Psoas muscle (tissue), 8 donors: ENCODE results near the gene PCGF2. TPM values are rescaled to one million over a fixed set of nuclear protein-coding genes. Genes with fewer than 3 reads are reported as not detected.

Source experiments
- ATAC-seq, 4 donors: fragments of 200-7000 bp; cut with Tn5 transposase; one replicate each; pipeline ENCODE4 v1.9.1; 2020; ENCODE audit warnings: moderate library complexity in 3 of 4, mild to moderate bottlenecking in 2 of 4
- DNase-seq, 2 donors: peaks; one replicate each; pipeline ENCODE4 v3.0.0-alpha.2; 2020
- H3K27ac ChIP-seq: fragments of 200-600 bp; one replicate; pipeline ENCODE4 v1.8.0; 2022
- H3K27me3 ChIP-seq, 3 donors: fragments of 200-600 bp in 1 of 3; one replicate each; pipeline versions ENCODE4 v1.6.1 to v1.8.0; 2013 to 2022; ENCODE audit warnings: low read length in 2 of 3, mild to moderate bottlenecking in 2 of 3, moderate library complexity in 1 of 3; ENCODE audit not compliant: insufficient read depth in 3 of 3
- H3K36me3 ChIP-seq, 2 donors: fragments of 200-600 bp in 1 of 2; one replicate each; pipeline versions ENCODE4 v1.6.1 to v1.8.0; 2013 to 2022; ENCODE audit warnings: low read depth in 1 of 2, mild to moderate bottlenecking in 1 of 2, moderate library complexity in 1 of 2; ENCODE audit not compliant: insufficient read depth in 1 of 2
- H3K4me1 ChIP-seq: fragments of 200-600 bp; one replicate; pipeline ENCODE4 v1.8.0; 2022
- H3K4me3 ChIP-seq: fragments of 200-600 bp; one replicate; pipeline ENCODE4 v1.8.0; 2022; ENCODE audit warnings: mild to moderate bottlenecking
- H3K9me3 ChIP-seq: fragments of 200-600 bp; one replicate; pipeline ENCODE4 v1.8.0; 2022
- WGBS, 3 donors: extraction: QIAGEN DNeasy Blood & Tissue Kit; methylation state at CpG; one replicate each; pipeline versions ENCODE4 v1.1.6 to v1.1.7; 2013; 5-methylcytosine and 5-hydroxymethylcytosine counted together
- intact Hi-C, 2 donors: fragments of 100-400 bp; cut with DNase I; formaldehyde crosslinking; loops; one replicate each; pipeline versions ENCODE4 v1.11.0 to v1.14.2; 2022
- polyA plus RNA-seq, 3 donors: library from polyadenylated mRNA; stranded (reverse); fragments of 200-250 nt; gene quantifications; one replicate each; pipeline ENCODE4 v1.2.3, GENCODE V29; 2013
- total RNA-seq, 4 donors: library from RNA; stranded (reverse); fragmentation: NEBNext Ultra II Directional in 2 of 4; extraction: Animal tissue kit (Norgen Biotek cat#: 25700) in 2 of 4; gene quantifications; one replicate each; pipeline versions ENCODE4 v1.2.1 to v1.2.4, GENCODE V29; 2021 to 2023
- TF ChIP-seq, protein P1 (sequence below): fragments of 200-600 bp; IDR thresholded peaks from one replicate; pipeline ENCODE4 v1.8.0; 2022; ENCODE audit warnings: antibody characterized with exemption
- donor health status: healthy with polysubstance abuse.
- donor health status: DM: no; HTN: no; CAD: no; lungs with moderate emphysema.
- donor health status: Bipolar disorder and iron deficiency.
- donor health status: healthy.
- donor health status: DM: yes; HTN: yes; CAD: no.
- donor health status: DM: no; HTN: no; CAD: no.
- donor health status: DM: no; HTN: no; CAD: no.
- donor health status: DM: yes; HTN: yes; CAD: no.

The PCGF2 gene
- total and polyA plus RNA-seq, 7 donors = 3.3 to 10.8 (median 7.1) TPM

DNA sequence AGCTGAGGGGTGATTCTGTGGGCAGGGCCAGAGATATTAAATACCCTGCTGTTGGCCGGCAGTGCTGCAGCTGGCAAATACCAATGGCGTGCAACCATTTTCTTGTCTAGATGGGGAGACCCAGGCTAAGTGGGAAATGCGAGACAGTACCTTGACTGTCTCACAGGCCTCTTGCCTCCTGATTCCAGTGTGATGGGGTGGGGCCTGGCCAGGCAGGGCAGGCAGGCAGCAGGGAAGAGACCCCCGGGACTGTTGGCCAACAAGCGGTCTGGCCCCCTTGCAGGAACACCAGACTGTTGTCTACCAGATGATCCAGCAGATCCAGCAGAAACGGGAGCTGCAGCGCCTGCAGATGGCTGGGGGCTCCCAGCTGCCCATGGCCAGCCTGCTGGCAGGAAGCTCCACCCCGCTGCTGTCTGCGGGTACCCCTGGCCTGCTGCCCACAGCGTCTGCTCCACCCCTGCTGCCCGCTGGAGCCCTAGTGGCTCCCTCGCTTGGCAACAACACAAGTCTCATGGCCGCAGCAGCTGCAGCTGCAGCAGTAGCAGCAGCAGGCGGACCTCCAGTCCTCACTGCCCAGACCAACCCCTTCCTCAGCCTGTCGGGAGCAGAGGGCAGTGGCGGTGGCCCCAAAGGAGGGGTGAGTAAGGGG is 23.7 kb downstream of the PCGF2 start:
- H3K9me3 ChIP-seq = no peaks in the 10 kb centered on the region
- 40 to 54% (median 46%) methylated on average over 15 to 16 of the region's 16 CpGs for WGBS, 3 donors
- H3K36me3 ChIP-seq = peaks cover 7 to 56% of the 10 kb centered on the region in 2 donors
- H3K4me3 ChIP-seq = no peak overlapping the region
- DNase-seq (peak; percentile 50 to 79), ATAC-seq (peak in 1 of 4 donors; percentile 1)
- no peak overlapping the region for H3K27ac ChIP-seq
- TF ChIP-seq, protein P1, sequence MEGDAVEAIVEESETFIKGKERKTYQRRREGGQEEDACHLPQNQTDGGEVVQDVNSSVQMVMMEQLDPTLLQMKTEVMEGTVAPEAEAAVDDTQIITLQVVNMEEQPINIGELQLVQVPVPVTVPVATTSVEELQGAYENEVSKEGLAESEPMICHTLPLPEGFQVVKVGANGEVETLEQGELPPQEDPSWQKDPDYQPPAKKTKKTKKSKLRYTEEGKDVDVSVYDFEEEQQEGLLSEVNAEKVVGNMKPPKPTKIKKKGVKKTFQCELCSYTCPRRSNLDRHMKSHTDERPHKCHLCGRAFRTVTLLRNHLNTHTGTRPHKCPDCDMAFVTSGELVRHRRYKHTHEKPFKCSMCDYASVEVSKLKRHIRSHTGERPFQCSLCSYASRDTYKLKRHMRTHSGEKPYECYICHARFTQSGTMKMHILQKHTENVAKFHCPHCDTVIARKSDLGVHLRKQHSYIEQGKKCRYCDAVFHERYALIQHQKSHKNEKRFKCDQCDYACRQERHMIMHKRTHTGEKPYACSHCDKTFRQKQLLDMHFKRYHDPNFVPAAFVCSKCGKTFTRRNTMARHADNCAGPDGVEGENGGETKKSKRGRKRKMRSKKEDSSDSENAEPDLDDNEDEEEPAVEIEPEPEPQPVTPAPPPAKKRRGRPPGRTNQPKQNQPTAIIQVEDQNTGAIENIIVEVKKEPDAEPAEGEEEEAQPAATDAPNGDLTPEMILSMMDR = no peak
- intact Hi-C loops = no loop called here
- no peaks in the 10 kb centered on the region for H3K27me3 ChIP-seq
- H3K4me1 ChIP-seq = peaks cover 3% of the 10 kb centered on the region

DNA sequence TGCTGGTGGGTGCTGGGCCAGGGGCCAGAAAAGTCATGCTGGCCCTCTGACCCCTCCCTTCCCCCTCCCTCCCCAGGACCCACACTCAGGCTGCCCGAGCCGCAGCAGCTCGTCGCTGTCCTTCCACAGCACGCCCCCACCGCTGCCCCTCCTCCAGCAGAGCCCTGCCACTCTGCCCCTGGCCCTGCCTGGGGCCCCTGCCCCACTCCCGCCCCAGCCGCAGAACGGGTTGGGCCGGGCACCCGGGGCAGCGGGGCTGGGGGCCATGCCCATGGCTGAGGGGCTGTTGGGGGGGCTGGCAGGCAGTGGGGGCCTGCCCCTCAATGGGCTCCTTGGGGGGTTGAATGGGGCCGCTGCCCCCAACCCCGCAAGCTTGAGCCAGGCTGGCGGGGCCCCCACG is 26.3 kb downstream of the PCGF2 start:
- Histone ChIP-seq H3K36me3 (peaks cover 7 to 83% of the 10 kb centered on the region in 2 donors), H3K4me1 (no peaks in the 10 kb centered on the region), H3K27ac (no peak overlapping the region), H3K4me3 (no peak overlapping the region), H3K9me3 (no peaks in the 10 kb centered on the region), H3K27me3 (no peaks in the 10 kb centered on the region)
- ATAC-seq (no peak), DNase-seq (no peak)
- intact Hi-C loops = no loop called here
- TF ChIP-seq, protein P1 = no peak
- WGBS, 3 donors = 89 to 97% (median 91%) methylated on average over 6 to 16 of the region's 16 CpGs

DNA sequence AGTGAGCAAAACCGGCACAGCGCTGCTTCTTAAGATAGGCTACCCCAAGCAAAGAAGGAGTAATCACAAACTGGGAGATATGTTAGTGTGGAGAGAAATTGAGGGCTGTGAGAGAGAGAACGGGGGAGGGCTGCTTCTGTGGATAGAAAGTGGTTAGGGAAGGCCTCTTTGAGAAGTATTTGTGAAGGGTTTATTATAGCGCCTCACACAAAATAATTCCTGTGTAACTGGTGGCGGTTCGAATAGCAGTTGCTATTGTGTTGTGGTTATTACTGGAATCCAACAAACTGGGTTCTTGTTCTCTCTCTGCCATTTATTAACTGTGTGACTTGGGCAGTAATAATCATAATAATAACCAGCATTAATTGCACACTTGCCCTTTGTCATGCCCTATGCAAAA is 27.2 kb downstream of the PCGF2 start:
- Histone ChIP-seq H3K36me3 (peaks cover 7 to 91% of the 10 kb centered on the region in 2 donors), H3K27ac (no peak overlapping the region)

DNA sequence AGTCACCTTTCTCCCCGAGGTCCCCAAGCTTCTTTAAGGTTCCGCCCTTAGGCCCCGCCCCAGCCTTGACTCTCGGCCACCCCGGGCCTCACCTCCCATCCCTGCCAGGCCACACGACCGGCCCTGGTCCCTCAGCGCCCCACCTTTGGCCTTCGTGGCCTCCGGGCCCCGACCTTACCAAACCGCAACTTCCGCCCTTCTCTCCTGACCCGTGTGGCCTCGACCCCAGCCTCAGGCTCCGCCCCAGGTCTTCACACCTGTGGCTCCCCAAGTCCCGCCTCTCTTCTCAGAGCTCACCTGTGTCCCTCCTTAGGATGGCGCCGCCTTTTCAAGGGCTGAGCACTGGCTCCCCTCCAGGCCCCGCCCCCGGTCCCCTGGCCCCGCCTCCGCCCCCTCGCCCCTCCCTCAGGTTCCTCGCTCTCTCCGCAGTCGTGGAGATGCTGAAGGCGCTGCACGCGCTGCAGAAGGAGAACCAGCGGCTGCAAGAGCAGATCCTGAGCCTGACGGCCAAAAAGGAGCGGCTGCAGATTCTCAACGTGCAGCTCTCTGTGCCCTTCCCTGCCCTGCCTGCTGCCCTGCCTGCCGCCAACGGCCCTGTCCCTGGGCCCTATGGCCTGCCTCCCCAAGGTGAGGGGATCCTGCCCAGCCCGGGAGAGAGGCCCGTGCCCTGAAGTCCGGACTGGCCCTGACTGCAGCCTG is 28.0 kb downstream of the PCGF2 start:
- DNase-seq (no peak), ATAC-seq (no peak)
- TF ChIP-seq, protein P1 = no peak
- H3K4me3 ChIP-seq = no peak overlapping the region
- intact Hi-C loops = no loop called here
- no peaks in the 10 kb centered on the region for H3K27me3 ChIP-seq
- 76 to 79% (median 77%) methylated on average over 38 to 39 of the region's 39 CpGs for WGBS, 3 donors
- H3K36me3 ChIP-seq = peaks cover 7 to 96% of the 10 kb centered on the region in 2 donors
- no peaks in the 10 kb centered on the region for H3K4me1 ChIP-seq
- no peaks in the 10 kb centered on the region for H3K9me3 ChIP-seq
- no peak overlapping the region for H3K27ac ChIP-seq

More for the DNA sequence above, 27.2 kb downstream of the PCGF2 start:
- H3K27me3 ChIP-seq = no peaks in the 10 kb centered on the region
- DNase-seq (no peak), ATAC-seq (no peak)
- H3K4me1 ChIP-seq = no peaks in the 10 kb centered on the region
- intact Hi-C loops = no loop called here
- no peak overlapping the region for H3K4me3 ChIP-seq
- TF ChIP-seq, protein P1 = no peak
- no peaks in the 10 kb centered on the region for H3K9me3 ChIP-seq
- WGBS, 3 donors = 88 to 91% (median 90%) methylated on average over 6 of the region's 6 CpGs
